ENCODE results near the gene SIRT7.

DNA sequence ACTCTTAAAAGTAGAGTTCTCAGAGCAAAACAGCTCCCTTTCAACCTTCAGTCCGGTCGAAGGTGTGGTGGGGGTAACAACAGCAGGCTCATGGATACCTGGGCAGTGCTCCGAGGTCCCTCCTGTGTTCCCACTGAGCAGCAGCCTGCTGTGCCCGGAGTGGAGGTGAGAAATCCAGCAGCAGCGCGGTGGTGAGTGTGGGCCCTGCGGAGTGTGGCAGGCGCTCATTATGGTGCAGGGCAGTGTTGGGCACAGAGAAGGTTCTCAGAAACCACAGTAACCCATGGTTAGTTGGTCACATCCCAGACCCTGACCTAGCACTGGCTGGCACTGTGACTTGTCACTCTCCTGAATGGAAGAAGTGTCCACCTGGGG, 52.6 kb downstream of the SIRT7 start:
- TF ChIP-seq, protein P1, sequence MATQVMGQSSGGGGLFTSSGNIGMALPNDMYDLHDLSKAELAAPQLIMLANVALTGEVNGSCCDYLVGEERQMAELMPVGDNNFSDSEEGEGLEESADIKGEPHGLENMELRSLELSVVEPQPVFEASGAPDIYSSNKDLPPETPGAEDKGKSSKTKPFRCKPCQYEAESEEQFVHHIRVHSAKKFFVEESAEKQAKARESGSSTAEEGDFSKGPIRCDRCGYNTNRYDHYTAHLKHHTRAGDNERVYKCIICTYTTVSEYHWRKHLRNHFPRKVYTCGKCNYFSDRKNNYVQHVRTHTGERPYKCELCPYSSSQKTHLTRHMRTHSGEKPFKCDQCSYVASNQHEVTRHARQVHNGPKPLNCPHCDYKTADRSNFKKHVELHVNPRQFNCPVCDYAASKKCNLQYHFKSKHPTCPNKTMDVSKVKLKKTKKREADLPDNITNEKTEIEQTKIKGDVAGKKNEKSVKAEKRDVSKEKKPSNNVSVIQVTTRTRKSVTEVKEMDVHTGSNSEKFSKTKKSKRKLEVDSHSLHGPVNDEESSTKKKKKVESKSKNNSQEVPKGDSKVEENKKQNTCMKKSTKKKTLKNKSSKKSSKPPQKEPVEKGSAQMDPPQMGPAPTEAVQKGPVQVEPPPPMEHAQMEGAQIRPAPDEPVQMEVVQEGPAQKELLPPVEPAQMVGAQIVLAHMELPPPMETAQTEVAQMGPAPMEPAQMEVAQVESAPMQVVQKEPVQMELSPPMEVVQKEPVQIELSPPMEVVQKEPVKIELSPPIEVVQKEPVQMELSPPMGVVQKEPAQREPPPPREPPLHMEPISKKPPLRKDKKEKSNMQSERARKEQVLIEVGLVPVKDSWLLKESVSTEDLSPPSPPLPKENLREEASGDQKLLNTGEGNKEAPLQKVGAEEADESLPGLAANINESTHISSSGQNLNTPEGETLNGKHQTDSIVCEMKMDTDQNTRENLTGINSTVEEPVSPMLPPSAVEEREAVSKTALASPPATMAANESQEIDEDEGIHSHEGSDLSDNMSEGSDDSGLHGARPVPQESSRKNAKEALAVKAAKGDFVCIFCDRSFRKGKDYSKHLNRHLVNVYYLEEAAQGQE (IDR thresholded peaks at IDR 0.05; ENCODE audit: insufficient replicate concordance, low read depth), result no peak
- TF ChIP-seq, protein P2, sequence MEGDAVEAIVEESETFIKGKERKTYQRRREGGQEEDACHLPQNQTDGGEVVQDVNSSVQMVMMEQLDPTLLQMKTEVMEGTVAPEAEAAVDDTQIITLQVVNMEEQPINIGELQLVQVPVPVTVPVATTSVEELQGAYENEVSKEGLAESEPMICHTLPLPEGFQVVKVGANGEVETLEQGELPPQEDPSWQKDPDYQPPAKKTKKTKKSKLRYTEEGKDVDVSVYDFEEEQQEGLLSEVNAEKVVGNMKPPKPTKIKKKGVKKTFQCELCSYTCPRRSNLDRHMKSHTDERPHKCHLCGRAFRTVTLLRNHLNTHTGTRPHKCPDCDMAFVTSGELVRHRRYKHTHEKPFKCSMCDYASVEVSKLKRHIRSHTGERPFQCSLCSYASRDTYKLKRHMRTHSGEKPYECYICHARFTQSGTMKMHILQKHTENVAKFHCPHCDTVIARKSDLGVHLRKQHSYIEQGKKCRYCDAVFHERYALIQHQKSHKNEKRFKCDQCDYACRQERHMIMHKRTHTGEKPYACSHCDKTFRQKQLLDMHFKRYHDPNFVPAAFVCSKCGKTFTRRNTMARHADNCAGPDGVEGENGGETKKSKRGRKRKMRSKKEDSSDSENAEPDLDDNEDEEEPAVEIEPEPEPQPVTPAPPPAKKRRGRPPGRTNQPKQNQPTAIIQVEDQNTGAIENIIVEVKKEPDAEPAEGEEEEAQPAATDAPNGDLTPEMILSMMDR (IDR thresholded peaks at IDR 0.05; ENCODE audit: insufficient read depth, low read length), result no peak
- TF ChIP-seq POLR2AphosphoS5 (IDR thresholded peaks at IDR 0.05; ENCODE audit: low read depth) (no peak), GABPA (IDR thresholded peaks at IDR 0.05; ENCODE audit: low read depth) (no peak), SPI1 (IDR thresholded peaks at IDR 0.05; ENCODE audit: borderline replicate concordance, low read depth) (no peak)

Data from HL-60 (cell line).